HepG2 (cell line): ENCODE results near the gene SYS1. TPM values are rescaled to one million over a fixed set of nuclear protein-coding genes. Genes with fewer than 3 reads are reported as not detected.

Experiments used
- EZH2 ChIP-seq: conservative IDR thresholded peaks from 2 replicates; pipeline ENCODE4 v1.6.1; 2012; ENCODE audit warnings: mild to moderate bottlenecking, low read depth, low read length, moderate library complexity
- GPBP1L1 ChIP-seq: sonication (generic); formaldehyde crosslinking; IDR thresholded peaks from 2 replicates; pipeline ENCODE4 v1.5.0; 2020; ENCODE audit warnings: mild to moderate bottlenecking, missing genetic modification reagents
- ISL2 ChIP-seq: sonication (generic); formaldehyde crosslinking; IDR thresholded peaks from 2 replicates; pipeline ENCODE4 v1.5.0; 2020; ENCODE audit warnings: missing genetic modification reagents
- JARID2 ChIP-seq: sonication (generic); formaldehyde crosslinking; IDR thresholded peaks from 2 replicates; pipeline ENCODE4 v1.8.1; 2023; ENCODE audit warnings: missing genetic modification reagents, inconsistent platforms; ENCODE audit not compliant: insufficient replicate concordance
- KDM4B ChIP-seq: sonication (generic); formaldehyde crosslinking; IDR thresholded peaks from 2 replicates; pipeline ENCODE4 v1.4.0; 2020; ENCODE audit warnings: missing genetic modification reagents
- MXD4 ChIP-seq: IDR thresholded peaks from 2 replicates; pipeline ENCODE4 v1.6.1; 2016; ENCODE audit warnings: mild to moderate bottlenecking, missing biosample characterization, missing genetic modification reagents
- PHF20 ChIP-seq: sonication (generic); formaldehyde crosslinking; IDR thresholded peaks from 2 replicates; pipeline ENCODE4 v1.5.0; 2020; ENCODE audit warnings: mild to moderate bottlenecking, missing genetic modification reagents
- RAD51 ChIP-seq: fragments of 450-650 bp; IDR thresholded peaks from 2 replicates; pipeline ENCODE4 v1.6.1; 2016; ENCODE audit warnings: borderline replicate concordance
- RFXANK ChIP-seq: IDR thresholded peaks from 2 replicates; pipeline ENCODE4 v1.6.1; 2016
- SMAD3 ChIP-seq: sonication (generic); formaldehyde crosslinking; IDR thresholded peaks from 2 replicates; pipeline ENCODE4 v1.4.0; 2020; ENCODE audit warnings: missing genetic modification reagents
- ZBTB38 ChIP-seq: sonication (generic); formaldehyde crosslinking; IDR thresholded peaks from 2 replicates; pipeline ENCODE4 v1.5.1; 2020; ENCODE audit warnings: mild to moderate bottlenecking, missing genetic modification reagents
- ZMAT3 ChIP-seq: sonication (generic); formaldehyde crosslinking; conservative IDR thresholded peaks from 2 replicates; pipeline ENCODE4 v1.7.0; 2021; ENCODE audit warnings: missing genetic modification reagents
- ZNF496 ChIP-seq: sonication (generic); formaldehyde crosslinking; IDR thresholded peaks from 2 replicates; pipeline ENCODE4 v1.8.1; 2023; ENCODE audit warnings: mild to moderate bottlenecking, moderate library complexity, missing genetic modification reagents; ENCODE audit not compliant: insufficient replicate concordance
- ZNF83 ChIP-seq: sonication (generic); formaldehyde crosslinking; IDR thresholded peaks from 2 replicates; pipeline ENCODE4 v1.4.0; 2020; ENCODE audit warnings: missing genetic modification reagents, mild to moderate bottlenecking, borderline replicate concordance
- polyA plus RNA-seq, 8 experiments: library from polyadenylated mRNA; depleted of rRNA in 3 of 8; stranded (reverse) in 7 of 8; unstranded in 1 of 8; fragments of >200 nt; fragmentation: Illumina TruSeq in 4 of 8; extraction: Trizol in 4 of 8; gene quantifications; 2 replicates each; pipeline versions ENCODE4 v1.2.1 to v1.2.3, GENCODE V29; 2011 to 2016; ENCODE audit warnings: low read depth in 4 of 8, missing spikeins in 1 of 8, mixed read lengths in 1 of 8; ENCODE audit not compliant: insufficient read depth in 1 of 8
- total RNA-seq, 5 experiments: library from RNA; depleted of rRNA; stranded (reverse); fragments of >200 nt; fragmentation: Illumina TruSeq; extraction: Trizol; gene quantifications; 2 replicates each; pipeline ENCODE4 v1.2.3, GENCODE V29; 2016; ENCODE audit warnings: low read depth in 1 of 5
- TF ChIP-seq, protein P1 (sequence below): sonication (generic); formaldehyde crosslinking; IDR thresholded peaks from 2 replicates; pipeline ENCODE4 v1.4.0; 2020; ENCODE audit warnings: mild to moderate bottlenecking, missing genetic modification reagents
- TF ChIP-seq, protein P2 (sequence below): sonication (generic); formaldehyde crosslinking; IDR thresholded peaks from 2 replicates; pipeline ENCODE4 v1.4.0; 2020; ENCODE audit warnings: mild to moderate bottlenecking, missing genetic modification reagents
- TF ChIP-seq, protein P3 (sequence below): sonication (generic); formaldehyde crosslinking; IDR thresholded peaks from 2 replicates; pipeline ENCODE4 v1.4.0; 2020; ENCODE audit warnings: mild to moderate bottlenecking, missing genetic modification reagents
- TF ChIP-seq, protein P4 (sequence below): sonication (generic); formaldehyde crosslinking; IDR thresholded peaks from 2 replicates; pipeline ENCODE4 v1.5.0; 2020; ENCODE audit warnings: missing genetic modification reagents, mild to moderate bottlenecking, borderline replicate concordance
- TF ChIP-seq, protein P5 (sequence below): conservative IDR thresholded peaks from 2 replicates; pipeline ENCODE4 v1.6.1; 2018; ENCODE audit warnings: missing genetic modification reagents

Gene SYS1
- total and polyA plus RNA-seq, 2 of the 13 experiments (the other 11 are each of a cell fraction or from before 2014, with no cell fraction given) = 38.3 to 65.6 TPM

- no peak for TF ChIP-seq RAD51
- TF ChIP-seq RFXANK (CRISPR knock-in tag) = peak; percentile 27; the same call in 1 of the 2 replicates
- peak; percentile 91 for TF ChIP-seq SMAD3 (CRISPR knock-in tag)
- peak; percentile 100 for TF ChIP-seq MXD4 (CRISPR knock-in tag)
- TF ChIP-seq EZH2 = no peak
- TF ChIP-seq, protein P1, sequence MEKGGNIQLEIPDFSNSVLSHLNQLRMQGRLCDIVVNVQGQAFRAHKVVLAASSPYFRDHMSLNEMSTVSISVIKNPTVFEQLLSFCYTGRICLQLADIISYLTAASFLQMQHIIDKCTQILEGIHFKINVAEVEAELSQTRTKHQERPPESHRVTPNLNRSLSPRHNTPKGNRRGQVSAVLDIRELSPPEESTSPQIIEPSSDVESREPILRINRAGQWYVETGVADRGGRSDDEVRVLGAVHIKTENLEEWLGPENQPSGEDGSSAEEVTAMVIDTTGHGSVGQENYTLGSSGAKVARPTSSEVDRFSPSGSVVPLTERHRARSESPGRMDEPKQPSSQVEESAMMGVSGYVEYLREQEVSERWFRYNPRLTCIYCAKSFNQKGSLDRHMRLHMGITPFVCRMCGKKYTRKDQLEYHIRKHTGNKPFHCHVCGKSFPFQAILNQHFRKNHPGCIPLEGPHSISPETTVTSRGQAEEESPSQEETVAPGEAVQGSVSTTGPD (CRISPR knock-in tag) = no peak
- TF ChIP-seq PHF20 (CRISPR knock-in tag) = peak; percentile 96
- peak; percentile 88 for TF ChIP-seq ZNF83 (CRISPR knock-in tag)
- TF ChIP-seq, protein P2, sequence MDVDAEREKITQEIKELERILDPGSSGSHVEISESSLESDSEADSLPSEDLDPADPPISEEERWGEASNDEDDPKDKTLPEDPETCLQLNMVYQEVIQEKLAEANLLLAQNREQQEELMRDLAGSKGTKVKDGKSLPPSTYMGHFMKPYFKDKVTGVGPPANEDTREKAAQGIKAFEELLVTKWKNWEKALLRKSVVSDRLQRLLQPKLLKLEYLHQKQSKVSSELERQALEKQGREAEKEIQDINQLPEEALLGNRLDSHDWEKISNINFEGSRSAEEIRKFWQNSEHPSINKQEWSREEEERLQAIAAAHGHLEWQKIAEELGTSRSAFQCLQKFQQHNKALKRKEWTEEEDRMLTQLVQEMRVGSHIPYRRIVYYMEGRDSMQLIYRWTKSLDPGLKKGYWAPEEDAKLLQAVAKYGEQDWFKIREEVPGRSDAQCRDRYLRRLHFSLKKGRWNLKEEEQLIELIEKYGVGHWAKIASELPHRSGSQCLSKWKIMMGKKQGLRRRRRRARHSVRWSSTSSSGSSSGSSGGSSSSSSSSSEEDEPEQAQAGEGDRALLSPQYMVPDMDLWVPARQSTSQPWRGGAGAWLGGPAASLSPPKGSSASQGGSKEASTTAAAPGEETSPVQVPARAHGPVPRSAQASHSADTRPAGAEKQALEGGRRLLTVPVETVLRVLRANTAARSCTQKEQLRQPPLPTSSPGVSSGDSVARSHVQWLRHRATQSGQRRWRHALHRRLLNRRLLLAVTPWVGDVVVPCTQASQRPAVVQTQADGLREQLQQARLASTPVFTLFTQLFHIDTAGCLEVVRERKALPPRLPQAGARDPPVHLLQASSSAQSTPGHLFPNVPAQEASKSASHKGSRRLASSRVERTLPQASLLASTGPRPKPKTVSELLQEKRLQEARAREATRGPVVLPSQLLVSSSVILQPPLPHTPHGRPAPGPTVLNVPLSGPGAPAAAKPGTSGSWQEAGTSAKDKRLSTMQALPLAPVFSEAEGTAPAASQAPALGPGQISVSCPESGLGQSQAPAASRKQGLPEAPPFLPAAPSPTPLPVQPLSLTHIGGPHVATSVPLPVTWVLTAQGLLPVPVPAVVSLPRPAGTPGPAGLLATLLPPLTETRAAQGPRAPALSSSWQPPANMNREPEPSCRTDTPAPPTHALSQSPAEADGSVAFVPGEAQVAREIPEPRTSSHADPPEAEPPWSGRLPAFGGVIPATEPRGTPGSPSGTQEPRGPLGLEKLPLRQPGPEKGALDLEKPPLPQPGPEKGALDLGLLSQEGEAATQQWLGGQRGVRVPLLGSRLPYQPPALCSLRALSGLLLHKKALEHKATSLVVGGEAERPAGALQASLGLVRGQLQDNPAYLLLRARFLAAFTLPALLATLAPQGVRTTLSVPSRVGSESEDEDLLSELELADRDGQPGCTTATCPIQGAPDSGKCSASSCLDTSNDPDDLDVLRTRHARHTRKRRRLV = peak; percentile 68; the same call in 1 of the 2 replicates
- no peak for TF ChIP-seq ZNF496 (CRISPR knock-in tag)
- TF ChIP-seq ZBTB38 = peak; percentile 44
- 0 out of 2 replicates have a peak, but pooled peaks have one; percentile 95 for TF ChIP-seq KDM4B (CRISPR knock-in tag)
- no peak for TF ChIP-seq GPBP1L1 (CRISPR knock-in tag)
- TF ChIP-seq, protein P3, sequence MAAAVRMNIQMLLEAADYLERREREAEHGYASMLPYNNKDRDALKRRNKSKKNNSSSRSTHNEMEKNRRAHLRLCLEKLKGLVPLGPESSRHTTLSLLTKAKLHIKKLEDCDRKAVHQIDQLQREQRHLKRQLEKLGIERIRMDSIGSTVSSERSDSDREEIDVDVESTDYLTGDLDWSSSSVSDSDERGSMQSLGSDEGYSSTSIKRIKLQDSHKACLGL (CRISPR knock-in tag) = peak; percentile 100
- peak; percentile 78 for TF ChIP-seq ISL2
- no peak for TF ChIP-seq JARID2 (CRISPR knock-in tag)
- peak; percentile 73; the same call in 1 of the 2 replicates for TF ChIP-seq ZMAT3 (CRISPR knock-in tag)
- TF ChIP-seq, protein P4, sequence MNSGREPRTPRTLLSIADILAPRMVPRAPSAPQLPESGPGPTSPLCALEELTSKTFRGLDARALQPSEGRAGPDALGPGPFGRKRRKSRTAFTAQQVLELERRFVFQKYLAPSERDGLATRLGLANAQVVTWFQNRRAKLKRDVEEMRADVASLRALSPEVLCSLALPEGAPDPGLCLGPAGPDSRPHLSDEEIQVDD (CRISPR knock-in tag) = no peak
- TF ChIP-seq, protein P5, sequence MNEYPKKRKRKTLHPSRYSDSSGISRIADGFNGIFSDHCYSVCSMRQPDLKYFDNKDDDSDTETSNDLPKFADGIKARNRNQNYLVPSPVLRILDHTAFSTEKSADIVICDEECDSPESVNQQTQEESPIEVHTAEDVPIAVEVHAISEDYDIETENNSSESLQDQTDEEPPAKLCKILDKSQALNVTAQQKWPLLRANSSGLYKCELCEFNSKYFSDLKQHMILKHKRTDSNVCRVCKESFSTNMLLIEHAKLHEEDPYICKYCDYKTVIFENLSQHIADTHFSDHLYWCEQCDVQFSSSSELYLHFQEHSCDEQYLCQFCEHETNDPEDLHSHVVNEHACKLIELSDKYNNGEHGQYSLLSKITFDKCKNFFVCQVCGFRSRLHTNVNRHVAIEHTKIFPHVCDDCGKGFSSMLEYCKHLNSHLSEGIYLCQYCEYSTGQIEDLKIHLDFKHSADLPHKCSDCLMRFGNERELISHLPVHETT = peak; percentile 87; the same call in 1 of the 2 replicates
These were observed at the start of gene SYS1 (continued) for GRCh38 chr20:45362804-45363610.
